WTC11 (cell line): ENCODE measurements around the gene ZPR1. TPM values are rescaled to one million over a fixed set of nuclear protein-coding genes. Genes with fewer than 3 reads are reported as not detected.

ENCODE experiments used
- ATAC-seq: fragments of 200-7000 bp; cut with Tn5 transposase; 2 replicates; pipeline ENCODE4 v1.10.0; 2021; ENCODE audit warnings: mild to moderate bottlenecking, moderate library complexity
- CTCF ChIA-PET: fragments of 300-600 bp; sonication (Branson Sonifier 250); formaldehyde crosslinking; loops from one replicate; lab custom pipeline; 2021; ENCODE audit warnings: antibody characterized with exemption; lab: Charles Lee
- POLR2A ChIA-PET: fragments of 350-600 bp; sonication (Branson Sonifier 250); formaldehyde crosslinking; loops from one replicate; lab custom pipeline; 2021; ENCODE audit warnings: antibody characterized with exemption; lab: Charles Lee
- DNase-seq: peaks from one replicate; pipeline ENCODE4 v3.0.0; 2021; ENCODE audit warnings: low spot score
- H3K27ac Mint-ChIP-seq: 2 replicates; pipeline ENCODE4 v1.8.0; 2021; ENCODE audit warnings: mixed read lengths
- H3K27me3 Mint-ChIP-seq: 2 replicates; pipeline ENCODE4 v1.8.0; 2021; ENCODE audit warnings: low read depth, mild to moderate bottlenecking, moderate library complexity, mixed read lengths
- H3K36me3 Mint-ChIP-seq: 2 replicates; pipeline ENCODE4 v1.8.0; 2021; ENCODE audit warnings: mixed read lengths
- H3K4me1 Mint-ChIP-seq: 2 replicates; pipeline ENCODE4 v1.8.0; 2022; ENCODE audit warnings: mixed read lengths
- H3K4me3 Mint-ChIP-seq: 2 replicates; pipeline ENCODE4 v1.8.0; 2021; ENCODE audit warnings: mild to moderate bottlenecking, moderate library complexity, mixed read lengths
- H3K9me3 Mint-ChIP-seq: 2 replicates; pipeline ENCODE4 v1.8.0; 2021; ENCODE audit warnings: mixed read lengths
- ARID4B ChIP-seq: sonication (generic); formaldehyde crosslinking; IDR thresholded peaks from 2 replicates; pipeline ENCODE4 v1.8.0; 2023; ENCODE audit warnings: missing genetic modification reagents, mild to moderate bottlenecking, borderline replicate concordance
- ATF2 ChIP-seq: sonication (generic); formaldehyde crosslinking; IDR thresholded peaks from 2 replicates; pipeline ENCODE4 v1.8.1; 2022; ENCODE audit warnings: low read depth, missing genetic modification reagents, borderline replicate concordance
- CREB1 ChIP-seq: sonication (generic); formaldehyde crosslinking; IDR thresholded peaks from 2 replicates; pipeline ENCODE4 v1.8.0; 2023; ENCODE audit warnings: mild to moderate bottlenecking, missing genetic modification reagents
- ETV6 ChIP-seq: sonication (generic); formaldehyde crosslinking; IDR thresholded peaks from 2 replicates; pipeline ENCODE4 v1.8.1; 2022; ENCODE audit warnings: mild to moderate bottlenecking, missing genetic modification reagents
- FOXK1 ChIP-seq: sonication (generic); formaldehyde crosslinking; IDR thresholded peaks from 2 replicates; pipeline ENCODE4 v1.8.0; 2022; ENCODE audit warnings: mild to moderate bottlenecking, moderate library complexity, missing genetic modification reagents
- GRHL2 ChIP-seq: fragments of 250-450 bp; sonication (Bioruptor Pico); IDR thresholded peaks from 2 replicates; pipeline ENCODE4 v1.8.0; 2022; ENCODE audit warnings: mild to moderate bottlenecking, moderate library complexity; ENCODE audit not compliant: insufficient replicate concordance, severe bottlenecking
- HMGA2 ChIP-seq: fragments of 250-450 bp; sonication (Bioruptor Pico); IDR thresholded peaks from 2 replicates; pipeline ENCODE4 v1.4.0; 2021; ENCODE audit warnings: mild to moderate bottlenecking, moderate library complexity
- HMGXB4 ChIP-seq: sonication (generic); formaldehyde crosslinking; IDR thresholded peaks from 2 replicates; pipeline ENCODE4 v1.8.1; 2023; ENCODE audit warnings: mild to moderate bottlenecking, moderate library complexity, missing genetic modification reagents
- MYBL2 ChIP-seq: sonication (generic); formaldehyde crosslinking; IDR thresholded peaks from 2 replicates; pipeline ENCODE4 v1.8.1; 2023; ENCODE audit warnings: mild to moderate bottlenecking, moderate library complexity, missing genetic modification reagents
- NFE2L1 ChIP-seq: sonication (generic); formaldehyde crosslinking; IDR thresholded peaks from 2 replicates; pipeline ENCODE4 v1.8.1; 2023; ENCODE audit warnings: missing genetic modification reagents
- NFYB ChIP-seq: sonication (generic); formaldehyde crosslinking; conservative IDR thresholded peaks from 2 replicates; pipeline ENCODE4 v1.8.0; 2022; ENCODE audit warnings: low read depth, missing genetic modification reagents
- NR1H2 ChIP-seq: sonication (generic); formaldehyde crosslinking; IDR thresholded peaks from 2 replicates; pipeline ENCODE4 v1.9.0; 2021; ENCODE audit warnings: mild to moderate bottlenecking, moderate library complexity, missing genetic modification reagents
- PREB ChIP-seq: sonication (generic); formaldehyde crosslinking; IDR thresholded peaks from 2 replicates; pipeline ENCODE4 v1.8.1; 2022; ENCODE audit warnings: mild to moderate bottlenecking, missing genetic modification reagents, moderate library complexity, borderline replicate concordance
- PRRX2 ChIP-seq: fragments of 250-450 bp; sonication (Bioruptor Pico); IDR thresholded peaks from 2 replicates; pipeline ENCODE4 v1.8.0; 2021; ENCODE audit warnings: mild to moderate bottlenecking
- SMAD3 ChIP-seq: sonication (generic); formaldehyde crosslinking; IDR thresholded peaks from 2 replicates; pipeline ENCODE4 v1.8.0; 2022; ENCODE audit warnings: missing genetic modification reagents, mild to moderate bottlenecking, borderline replicate concordance
- ZNF317 ChIP-seq: sonication (generic); formaldehyde crosslinking; IDR thresholded peaks from 2 replicates; pipeline ENCODE4 v1.8.1; 2023; ENCODE audit warnings: low read depth, mild to moderate bottlenecking, moderate library complexity, missing genetic modification reagents, borderline replicate concordance
- ZNF396 ChIP-seq: fragments of 250-450 bp; sonication (Bioruptor Pico); IDR thresholded peaks from 2 replicates; pipeline ENCODE4 v1.8.0; 2021; ENCODE audit warnings: mild to moderate bottlenecking, moderate library complexity, borderline replicate concordance
- total RNA-seq: library from RNA; stranded (reverse); gene quantifications from 3 replicates; pipeline ENCODE4 v1.2.3, GENCODE V29; 2021
- TF ChIP-seq, protein P1 (sequence below): sonication (generic); formaldehyde crosslinking; IDR thresholded peaks from 2 replicates; pipeline ENCODE4 v1.8.0; 2022; ENCODE audit warnings: mild to moderate bottlenecking, missing genetic modification reagents
- TF ChIP-seq, protein P2 (sequence below): fragments of 250-450 bp; sonication (Bioruptor Pico); IDR thresholded peaks from 2 replicates; pipeline ENCODE4 v1.8.0; 2021; ENCODE audit warnings: mild to moderate bottlenecking

The ZPR1 gene
- total RNA-seq, 1 experiment from 2014 or later: 59.6 TPM

DNA sequence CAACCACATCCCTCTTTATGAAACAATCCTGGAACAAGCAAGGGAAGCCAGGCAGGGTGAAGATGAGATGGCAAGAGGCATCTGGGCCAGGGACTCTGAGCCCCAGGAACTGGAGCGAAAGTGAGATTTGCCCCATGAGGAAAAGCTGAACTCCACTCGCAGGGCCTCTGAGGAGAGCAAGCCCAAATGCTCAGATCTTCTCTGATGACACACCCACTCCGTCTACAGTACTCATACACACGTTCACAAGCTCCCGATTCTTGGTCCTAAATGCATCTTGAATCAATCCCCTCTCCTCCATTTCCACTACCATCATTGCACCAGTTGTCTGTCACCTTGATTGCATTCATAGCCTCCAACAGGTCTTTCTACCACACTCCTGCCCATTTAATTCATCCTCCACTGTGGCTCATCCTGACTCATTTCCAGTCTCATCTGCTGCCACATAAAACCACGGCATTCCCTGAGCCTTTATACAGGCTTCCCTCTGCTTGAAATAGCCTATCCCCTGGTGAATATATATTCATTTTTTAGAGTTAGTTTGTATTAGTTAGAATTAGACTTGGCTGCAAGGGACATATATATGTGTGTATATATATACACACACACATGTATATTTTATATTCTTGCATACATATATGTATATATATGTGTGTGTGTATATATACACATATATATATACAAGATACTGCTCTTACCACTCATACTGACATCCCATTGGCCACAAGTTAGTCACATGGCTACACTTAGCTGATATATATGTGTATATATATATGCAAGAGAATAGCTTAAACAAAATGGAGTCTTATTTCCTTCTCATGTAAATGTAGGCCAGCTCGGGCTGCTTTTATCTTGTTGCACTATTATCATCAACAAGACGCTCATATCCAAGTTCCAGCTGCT lies 5.3 kb upstream of the ZPR1 start:
- H3K27ac Mint-ChIP-seq: no peak overlapping the region
- DNase-seq (no peak), ATAC-seq (no peak)
- peaks cover 17% of the 10 kb centered on the region for H3K4me1 Mint-ChIP-seq
- POLR2A ChIA-PET: no interaction called here
- no peak for TF ChIP-seq ARID4B (CRISPR knock-in tag)
- TF ChIP-seq HMGXB4 (CRISPR knock-in tag): no peak
- TF ChIP-seq MYBL2: no peak
- TF ChIP-seq ATF2: no peak
- no peak for TF ChIP-seq CREB1
- TF ChIP-seq, all 79 proteins: peak for 0
- Mint-ChIP-seq H3K36me3 (no peaks in the 10 kb centered on the region), H3K9me3 (no peaks in the 10 kb centered on the region), H3K4me3 (no peak overlapping the region), H3K27me3 (peaks cover 26% of the 10 kb centered on the region)
- CTCF ChIA-PET: interaction anchor here (0.8 to 8.7 kb wide), 3 partner anchors 30 to 313 kb away, joined by 4 to 358 read pairs (median 5); partner anchors contain the start of genes APOA1 and APOA4

GRCh38 chr11:116792144-116792868 lies 4.5 kb upstream of the ZPR1 start:
- Mint-ChIP-seq H3K27me3 (peaks cover 26% of the 10 kb centered on the region), H3K4me1 (peaks cover 17% of the 10 kb centered on the region), H3K27ac (no peak overlapping the region), H3K36me3 (no peaks in the 10 kb centered on the region; the same call in 1 of the 2 replicates), H3K4me3 (no peak overlapping the region), H3K9me3 (no peaks in the 10 kb centered on the region)
- no peak for ATAC-seq
- no peak for DNase-seq
- POLR2A ChIA-PET: no interaction called here
- CTCF ChIA-PET: interaction anchor here (0.8 to 8.7 kb wide), 5 partner anchors 25 to 317 kb away, joined by 3 to 358 read pairs (median 5); partner anchors contain the start of genes APOA1 and APOA4
- no peak for TF ChIP-seq ZNF317
- no peak for TF ChIP-seq PREB (CRISPR knock-in tag)
- TF ChIP-seq ETV6: no peak
- TF ChIP-seq SMAD3 (CRISPR knock-in tag): no peak
- TF ChIP-seq, protein P1, sequence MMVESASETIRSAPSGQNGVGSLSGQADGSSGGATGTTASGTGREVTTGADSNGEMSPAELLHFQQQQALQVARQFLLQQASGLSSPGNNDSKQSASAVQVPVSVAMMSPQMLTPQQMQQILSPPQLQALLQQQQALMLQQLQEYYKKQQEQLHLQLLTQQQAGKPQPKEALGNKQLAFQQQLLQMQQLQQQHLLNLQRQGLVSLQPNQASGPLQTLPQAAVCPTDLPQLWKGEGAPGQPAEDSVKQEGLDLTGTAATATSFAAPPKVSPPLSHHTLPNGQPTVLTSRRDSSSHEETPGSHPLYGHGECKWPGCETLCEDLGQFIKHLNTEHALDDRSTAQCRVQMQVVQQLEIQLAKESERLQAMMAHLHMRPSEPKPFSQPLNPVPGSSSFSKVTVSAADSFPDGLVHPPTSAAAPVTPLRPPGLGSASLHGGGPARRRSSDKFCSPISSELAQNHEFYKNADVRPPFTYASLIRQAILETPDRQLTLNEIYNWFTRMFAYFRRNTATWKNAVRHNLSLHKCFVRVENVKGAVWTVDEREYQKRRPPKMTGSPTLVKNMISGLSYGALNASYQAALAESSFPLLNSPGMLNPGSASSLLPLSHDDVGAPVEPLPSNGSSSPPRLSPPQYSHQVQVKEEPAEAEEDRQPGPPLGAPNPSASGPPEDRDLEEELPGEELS (CRISPR knock-in tag): no peak
- TF ChIP-seq NFE2L1 (CRISPR knock-in tag): no peak
- no peak for TF ChIP-seq ZNF396 (CRISPR knock-in tag)
- no peak for TF ChIP-seq NR1H2 (CRISPR knock-in tag)
- no peak for TF ChIP-seq GRHL2
- no peak for TF ChIP-seq HMGA2 (CRISPR knock-in tag)
- TF ChIP-seq PRRX2 (CRISPR knock-in tag): no peak
- TF ChIP-seq, protein P2, sequence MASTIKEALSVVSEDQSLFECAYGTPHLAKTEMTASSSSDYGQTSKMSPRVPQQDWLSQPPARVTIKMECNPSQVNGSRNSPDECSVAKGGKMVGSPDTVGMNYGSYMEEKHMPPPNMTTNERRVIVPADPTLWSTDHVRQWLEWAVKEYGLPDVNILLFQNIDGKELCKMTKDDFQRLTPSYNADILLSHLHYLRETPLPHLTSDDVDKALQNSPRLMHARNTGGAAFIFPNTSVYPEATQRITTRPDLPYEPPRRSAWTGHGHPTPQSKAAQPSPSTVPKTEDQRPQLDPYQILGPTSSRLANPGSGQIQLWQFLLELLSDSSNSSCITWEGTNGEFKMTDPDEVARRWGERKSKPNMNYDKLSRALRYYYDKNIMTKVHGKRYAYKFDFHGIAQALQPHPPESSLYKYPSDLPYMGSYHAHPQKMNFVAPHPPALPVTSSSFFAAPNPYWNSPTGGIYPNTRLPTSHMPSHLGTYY (CRISPR knock-in tag): no peak
- TF ChIP-seq FOXK1 (CRISPR knock-in tag): no peak
- no peak for TF ChIP-seq NFYB (CRISPR knock-in tag)
